Activated T-helper 1 cell treated with anti-CD3 and anti-CD28 coated beads, Interleukin-12 subunit alpha, Interleukin-12 subunit beta, Interleukin-2, Interleukin-4 antibody, amounts not matched to agents 30 ng/mL and 10 ng/mL and 1 ng/mL, durations not matched to agents 14 hours and 24 hours and 36 hours (primary cell): ENCODE results near the gene INPP5J. TPM values are rescaled to one million over a fixed set of nuclear protein-coding genes. Genes with fewer than 3 reads are reported as not detected.
A peak's percentile ranks its signal among the peaks of the same experiment; 100 is the strongest.
"Not testable (repeated sequence)": the region's sequence is repeated elsewhere in the genome, so short reads cannot be mapped to it uniquely, and the experiment has no call there.

Experiments
- DNase-seq: peaks from one replicate; pipeline ENCODE4 v3.0.0; 2021; ENCODE audit warnings: low spot score
- H3K27ac Mint-ChIP-seq: one replicate; pipeline ENCODE4 v1.8.0; 2021; ENCODE audit warnings: mild to moderate bottlenecking, mixed read lengths
- H3K27me3 Mint-ChIP-seq: one replicate; pipeline ENCODE4 v1.8.0; 2022; ENCODE audit warnings: mild to moderate bottlenecking, moderate library complexity, mixed read lengths; ENCODE audit not compliant: insufficient read depth
- H3K36me3 Mint-ChIP-seq: one replicate; pipeline ENCODE4 v1.8.0; 2021; ENCODE audit warnings: low read depth, mixed read lengths
- H3K4me1 Mint-ChIP-seq: one replicate; pipeline ENCODE4 v1.8.0; 2021; ENCODE audit warnings: low read depth, mixed read lengths
- H3K4me3 Mint-ChIP-seq: one replicate; pipeline ENCODE4 v1.8.0; 2021; ENCODE audit warnings: mild to moderate bottlenecking, moderate library complexity, mixed read lengths
- H3K9me3 Mint-ChIP-seq: one replicate; pipeline ENCODE4 v1.8.0; 2021; ENCODE audit warnings: mixed read lengths
- intact Hi-C: fragments of 100-400 bp; cut with micrococcal nuclease; formaldehyde crosslinking; loops from one replicate; pipeline ENCODE4 v1.15.1; 2024
- total RNA-seq: library from RNA; stranded (reverse); gene quantifications from 2 replicates; pipeline ENCODE4 v1.2.3, GENCODE V29; 2022

INPP5J gene
- total RNA-seq, 1 donor from 2014 or later: not detected

DNA sequence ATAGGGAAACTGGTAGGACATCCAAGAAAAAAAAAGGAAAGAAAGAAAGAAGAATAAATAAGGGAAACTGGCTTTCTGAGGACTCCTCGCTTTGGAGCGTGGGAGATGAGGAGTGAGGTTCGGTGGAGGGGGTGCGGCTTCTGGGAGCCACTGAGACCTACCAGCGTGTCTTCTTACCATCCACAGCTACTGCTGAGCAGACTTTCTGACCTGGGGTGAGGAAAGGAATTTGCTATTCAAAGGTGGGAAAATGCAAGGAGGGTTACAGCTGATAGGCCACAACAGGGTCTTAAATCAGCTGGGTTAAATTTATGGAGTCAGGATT, 14.9 kb upstream of the INPP5J start:
- H3K4me1 Mint-ChIP-seq: peaks cover 19% of the 10 kb centered on the region
- H3K36me3 Mint-ChIP-seq: no peaks in the 10 kb centered on the region
- peak overlapping the region; percentile 82 for H3K4me3 Mint-ChIP-seq
- peaks cover 6% of the 10 kb centered on the region for H3K27me3 Mint-ChIP-seq
- H3K27ac Mint-ChIP-seq: peak overlapping the region; percentile 33
- intact Hi-C loops: loop anchor here (1.0 to 5.0 kb wide), 10 partner anchors 24 to 644 kb away; partner anchors contain the start of genes DEPDC5, LIMK2, PIK3IP1 and PRR14L
- DNase-seq: no peak
- no peaks in the 10 kb centered on the region for H3K9me3 Mint-ChIP-seq

DNA sequence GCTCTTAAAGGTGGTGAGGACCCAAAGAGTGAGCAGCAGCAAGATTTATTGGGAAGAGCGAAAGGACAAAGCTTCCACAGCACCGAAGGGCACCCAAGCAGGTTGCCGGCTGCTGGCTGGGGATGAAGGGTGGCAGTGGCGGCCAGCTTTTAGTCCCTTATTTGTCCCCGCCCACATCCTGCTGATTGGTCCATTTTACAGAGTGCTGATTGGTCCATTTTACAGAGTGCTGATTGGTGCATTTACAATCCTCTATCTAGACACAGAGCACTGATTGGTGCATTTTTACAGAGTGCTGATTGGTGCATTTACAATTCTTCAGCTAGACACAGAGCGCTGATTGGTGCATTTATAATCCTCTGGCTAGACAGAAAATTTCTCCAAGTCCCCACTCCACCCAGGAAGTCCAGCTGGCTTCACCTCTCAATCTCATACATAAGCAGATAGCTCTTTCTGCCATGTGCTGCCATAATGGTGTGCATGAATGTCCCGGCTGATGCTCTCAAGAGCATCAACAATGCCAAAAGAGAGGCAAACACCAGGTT, 10.1 kb upstream of the INPP5J start:
- DNase-seq, H3K36me3 Mint-ChIP-seq, H3K27me3 Mint-ChIP-seq, H3K4me3 Mint-ChIP-seq, intact Hi-C loops, H3K9me3 Mint-ChIP-seq, H3K4me1 Mint-ChIP-seq, H3K27ac Mint-ChIP-seq: not testable (repeated sequence)

DNA sequence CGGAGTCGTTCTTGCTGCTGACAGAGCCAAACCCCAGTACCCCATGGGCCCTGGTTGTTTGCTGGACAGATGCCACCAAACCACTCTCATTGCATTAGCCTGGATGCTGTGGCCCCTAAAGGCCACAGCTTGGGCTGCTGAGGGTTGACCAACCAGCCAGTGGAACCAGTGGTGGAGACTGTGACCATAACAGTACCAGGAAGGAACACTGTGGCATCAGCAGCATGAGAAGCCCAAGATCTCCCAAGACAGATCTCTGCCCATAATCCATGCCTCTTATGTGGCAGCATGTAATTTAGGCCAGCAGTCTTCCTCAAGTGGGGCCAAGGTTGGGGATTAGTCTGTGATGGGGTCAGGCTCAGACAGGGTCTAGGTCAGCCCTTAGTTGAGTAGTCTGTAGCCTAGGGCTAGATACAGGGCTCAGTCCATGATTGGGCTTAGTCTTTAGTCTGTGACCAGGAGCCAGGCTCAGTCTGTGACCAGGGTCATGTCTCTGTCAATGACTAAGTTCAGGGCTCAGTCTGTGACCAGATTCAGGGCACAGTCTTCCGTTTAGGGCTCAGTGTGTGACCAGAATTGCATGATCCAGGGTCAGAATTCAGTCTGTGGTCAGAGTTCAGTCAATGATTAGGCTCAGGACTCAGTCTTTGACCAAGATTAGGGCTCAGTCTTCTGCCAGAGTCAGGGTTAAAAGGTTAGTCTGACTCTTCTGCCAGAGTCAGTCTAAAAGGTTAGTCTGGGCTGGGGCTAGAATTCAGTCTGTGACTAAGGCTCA, 4.5 kb upstream of the INPP5J start:
- H3K36me3 Mint-ChIP-seq: no peaks in the 10 kb centered on the region
- H3K27ac Mint-ChIP-seq: no peak overlapping the region
- no peaks in the 10 kb centered on the region for H3K9me3 Mint-ChIP-seq
- intact Hi-C loops: no loop called here
- H3K27me3 Mint-ChIP-seq: peaks cover 1% of the 10 kb centered on the region
- H3K4me1 Mint-ChIP-seq: no peaks in the 10 kb centered on the region
- no peak overlapping the region for H3K4me3 Mint-ChIP-seq
- no peak for DNase-seq

DNA sequence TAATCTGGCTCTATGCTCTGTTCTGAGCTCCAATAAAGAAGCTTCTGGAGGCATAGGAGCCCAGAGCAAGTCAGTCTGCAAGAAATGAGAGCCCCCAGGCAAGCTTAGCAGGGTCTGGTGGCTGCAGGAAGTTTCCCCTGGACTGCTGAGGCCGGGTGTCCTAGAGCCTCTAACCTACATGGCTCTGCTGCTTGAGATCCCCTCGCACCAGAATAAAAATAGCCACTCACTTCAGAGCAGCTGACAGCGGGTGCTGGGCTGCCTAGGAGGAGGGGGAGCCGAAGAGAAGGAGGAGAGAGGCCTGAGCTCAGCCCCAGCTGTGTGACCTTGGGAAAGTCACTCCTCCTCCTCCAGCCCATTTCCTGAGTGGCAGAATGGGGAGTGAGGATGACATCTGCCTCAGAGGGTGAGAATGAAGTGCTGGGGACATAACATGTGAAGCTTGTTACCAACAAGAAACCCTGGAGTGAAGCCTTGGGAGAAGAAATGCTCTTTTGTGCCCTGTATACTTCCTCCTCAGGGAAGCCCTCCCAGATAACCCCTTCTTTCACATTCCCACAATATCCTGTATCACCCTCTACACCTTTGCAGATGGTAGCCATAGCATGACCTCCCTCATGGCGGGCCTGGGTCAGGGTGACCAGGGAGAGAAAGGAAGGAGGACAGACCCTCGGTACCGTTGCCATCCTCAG, 3.6 kb upstream of the INPP5J start:
- Mint-ChIP-seq H3K27ac (no peak overlapping the region), H3K36me3 (no peaks in the 10 kb centered on the region), H3K27me3 (peaks cover 1% of the 10 kb centered on the region), H3K4me3 (no peak overlapping the region), H3K4me1 (no peaks in the 10 kb centered on the region), H3K9me3 (no peaks in the 10 kb centered on the region)
- no peak for DNase-seq
- intact Hi-C loops: no loop called here

DNA sequence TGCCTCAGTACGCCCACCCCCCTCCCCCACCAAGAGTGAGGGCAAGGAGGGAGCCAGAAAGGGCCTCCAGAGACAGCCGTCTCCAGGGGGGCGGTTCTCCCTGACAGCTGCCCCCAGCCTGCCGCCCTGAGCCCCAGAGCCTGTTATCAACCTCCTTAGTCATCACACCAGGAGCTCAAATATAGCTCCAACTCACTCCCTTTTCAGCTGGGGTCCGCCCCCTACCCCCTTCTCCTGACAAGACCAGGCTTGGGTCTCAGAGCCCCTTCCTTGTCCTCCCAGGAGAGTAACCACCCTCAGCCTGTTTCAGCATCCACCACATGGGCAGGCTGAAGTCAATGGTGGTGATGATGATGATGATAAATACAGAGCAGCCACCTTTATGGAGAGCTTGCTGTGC, 2.5 kb upstream of the INPP5J start:
- Mint-ChIP-seq H3K4me1 (no peaks in the 10 kb centered on the region), H3K36me3 (no peaks in the 10 kb centered on the region), H3K9me3 (no peaks in the 10 kb centered on the region), H3K4me3 (no peak overlapping the region), H3K27me3 (peaks cover 1% of the 10 kb centered on the region), H3K27ac (no peak overlapping the region)
- DNase-seq: no peak
- intact Hi-C loops: no loop called here

DNA sequence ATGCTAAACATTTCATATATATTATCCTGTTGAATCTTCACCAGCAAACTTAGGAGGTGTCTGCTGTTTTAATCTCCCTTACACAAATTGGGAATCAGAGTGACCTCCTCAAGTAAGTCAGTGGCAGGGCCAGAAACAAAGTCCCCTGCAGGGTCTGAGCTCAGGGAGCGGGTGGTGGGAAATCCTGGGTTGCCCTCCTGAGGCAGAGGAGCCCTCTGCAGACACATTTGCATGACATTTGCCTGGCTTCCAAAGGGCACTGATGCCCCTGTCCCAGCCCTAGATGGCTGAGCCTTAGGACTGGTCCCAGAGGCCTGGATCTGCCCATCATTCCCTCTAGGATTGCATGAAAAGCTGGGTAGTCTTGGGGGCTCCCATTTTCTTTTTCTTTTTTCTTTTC, 2.1 kb upstream of the INPP5J start:
- Mint-ChIP-seq H3K27me3 (peaks cover 1% of the 10 kb centered on the region), H3K27ac (no peak overlapping the region), H3K4me1 (no peaks in the 10 kb centered on the region), H3K4me3 (no peak overlapping the region), H3K36me3 (no peaks in the 10 kb centered on the region), H3K9me3 (no peaks in the 10 kb centered on the region)
- no peak for DNase-seq
- intact Hi-C loops: no loop called here

DNA sequence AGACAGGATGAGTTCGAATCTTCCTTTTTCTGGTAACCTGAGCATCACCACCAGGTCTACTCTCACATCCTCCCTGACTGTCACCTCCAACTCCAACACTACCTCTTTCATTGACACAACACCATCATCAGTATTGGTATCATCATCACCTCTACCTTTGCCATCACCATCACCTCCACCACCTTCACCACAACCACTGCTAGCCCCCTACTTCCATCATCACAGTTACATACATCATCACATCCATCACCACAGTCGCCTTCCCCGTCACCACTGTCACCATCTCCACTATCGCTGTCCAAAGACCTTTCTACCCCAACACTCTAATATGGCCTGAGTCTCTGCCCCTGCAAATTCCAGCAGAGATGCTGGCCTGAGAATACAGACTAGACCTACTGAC, 1.4 kb upstream of the INPP5J start:
- no peaks in the 10 kb centered on the region for H3K4me1 Mint-ChIP-seq
- intact Hi-C loops: no loop called here
- no peaks in the 10 kb centered on the region for H3K9me3 Mint-ChIP-seq
- H3K36me3 Mint-ChIP-seq: no peaks in the 10 kb centered on the region
- DNase-seq: no peak
- H3K4me3 Mint-ChIP-seq: no peak overlapping the region
- no peak overlapping the region for H3K27ac Mint-ChIP-seq
- peaks cover 1% of the 10 kb centered on the region for H3K27me3 Mint-ChIP-seq

DNA sequence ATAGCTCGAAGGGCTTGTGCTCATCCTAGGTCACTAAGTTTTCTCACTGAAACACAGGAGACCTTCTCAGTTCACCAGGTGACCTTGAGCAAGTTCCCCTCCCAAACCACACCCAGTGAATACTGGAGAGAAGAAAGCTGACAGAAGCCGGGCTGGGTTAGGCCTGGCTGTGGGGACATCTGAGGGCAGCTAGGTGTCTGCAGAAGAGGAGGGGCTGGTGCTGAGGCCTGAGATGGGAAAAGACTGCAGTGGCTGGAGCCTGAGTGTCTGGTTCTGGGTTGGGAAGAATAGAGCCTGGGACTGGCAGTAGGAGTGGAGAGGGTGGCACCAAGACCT, 602 bp upstream of the INPP5J start:
- H3K4me3 Mint-ChIP-seq: no peak overlapping the region
- DNase-seq: no peak
- H3K27ac Mint-ChIP-seq: peak overlapping the region; percentile 19
- H3K36me3 Mint-ChIP-seq: no peaks in the 10 kb centered on the region
- no peaks in the 10 kb centered on the region for H3K9me3 Mint-ChIP-seq
- H3K27me3 Mint-ChIP-seq: peaks cover 1% of the 10 kb centered on the region
- intact Hi-C loops: no loop called here
- no peaks in the 10 kb centered on the region for H3K4me1 Mint-ChIP-seq

DNA sequence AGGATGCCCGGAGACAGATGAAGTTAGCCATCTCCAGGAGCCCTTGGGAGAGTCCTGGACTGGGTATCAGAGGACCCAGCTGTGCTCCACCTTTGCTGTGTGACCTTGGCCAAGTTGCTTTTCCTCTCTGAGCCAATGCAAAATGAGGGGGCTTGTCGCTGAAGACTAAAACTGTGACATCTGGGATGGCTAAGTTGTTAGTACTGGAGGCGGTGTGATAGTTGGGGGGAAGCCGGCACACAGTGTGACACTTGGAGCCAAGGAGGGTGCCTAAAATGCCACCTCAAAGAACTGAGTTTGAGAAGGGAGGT, 481 bp downstream of the INPP5J start:
- H3K36me3 Mint-ChIP-seq: no peaks in the 10 kb centered on the region
- intact Hi-C loops: no loop called here
- H3K4me3 Mint-ChIP-seq: no peak overlapping the region
- no peaks in the 10 kb centered on the region for H3K9me3 Mint-ChIP-seq
- no peaks in the 10 kb centered on the region for H3K4me1 Mint-ChIP-seq
- DNase-seq: no peak
- H3K27ac Mint-ChIP-seq: no peak overlapping the region
- H3K27me3 Mint-ChIP-seq: peaks cover 1% of the 10 kb centered on the region

DNA sequence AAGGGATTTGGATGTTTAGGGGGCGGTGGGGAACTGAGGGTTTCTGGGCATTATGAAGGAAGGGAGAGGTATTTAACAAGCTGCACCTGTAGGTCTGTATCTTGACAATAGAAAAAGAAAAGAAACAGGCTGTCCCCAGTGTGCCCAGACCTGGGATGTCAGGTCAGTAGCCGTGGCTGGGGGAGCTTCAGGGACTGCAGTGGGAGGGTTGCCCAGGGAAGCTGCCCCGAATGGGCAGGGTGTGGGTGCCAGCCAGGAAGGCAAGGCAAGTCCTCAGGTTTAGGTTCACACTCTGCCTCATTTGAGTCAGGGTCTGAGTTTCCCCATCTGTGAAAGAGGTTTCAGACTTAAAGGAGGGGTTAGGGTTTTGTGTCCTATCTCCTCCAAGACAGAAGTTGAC, 1.5 kb downstream of the INPP5J start:
- H3K27ac Mint-ChIP-seq: no peak overlapping the region
- H3K27me3 Mint-ChIP-seq: peaks cover 3% of the 10 kb centered on the region
- no peak overlapping the region for H3K4me3 Mint-ChIP-seq
- no peaks in the 10 kb centered on the region for H3K4me1 Mint-ChIP-seq
- no peaks in the 10 kb centered on the region for H3K36me3 Mint-ChIP-seq
- H3K9me3 Mint-ChIP-seq: no peaks in the 10 kb centered on the region
- intact Hi-C loops: no loop called here
- DNase-seq: no peak

DNA sequence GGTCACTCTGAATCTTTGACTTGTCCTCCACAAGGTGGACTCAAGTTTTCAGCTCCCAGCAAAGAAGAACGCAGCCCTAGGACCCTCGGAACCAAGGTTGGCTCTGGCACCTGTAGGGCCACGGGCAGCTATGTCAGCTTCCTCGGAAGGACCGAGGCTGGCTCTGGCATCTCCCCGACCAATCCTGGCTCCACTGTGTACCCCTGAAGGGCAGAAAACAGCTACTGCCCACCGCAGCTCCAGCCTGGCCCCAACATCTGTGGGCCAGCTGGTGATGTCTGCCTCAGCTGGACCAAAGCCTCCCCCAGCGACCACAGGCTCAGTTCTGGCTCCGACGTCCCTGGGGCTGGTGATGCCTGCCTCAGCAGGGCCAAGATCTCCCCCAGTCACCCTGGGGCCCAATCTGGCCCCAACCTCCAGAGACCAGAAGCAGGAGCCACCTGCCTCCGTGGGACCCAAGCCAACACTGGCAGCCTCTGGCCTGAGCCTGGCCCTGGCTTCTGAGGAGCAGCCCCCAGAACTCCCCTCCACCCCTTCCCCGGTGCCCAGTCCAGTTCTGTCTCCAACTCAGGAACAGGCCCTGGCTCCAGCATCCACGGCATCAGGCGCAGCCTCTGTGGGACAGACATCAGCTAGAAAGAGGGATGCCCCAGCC, 2.2 kb downstream of the INPP5J start:
- no peaks in the 10 kb centered on the region for H3K36me3 Mint-ChIP-seq
- H3K4me3 Mint-ChIP-seq: no peak overlapping the region
- no peak for DNase-seq
- H3K9me3 Mint-ChIP-seq: no peaks in the 10 kb centered on the region
- no peaks in the 10 kb centered on the region for H3K4me1 Mint-ChIP-seq
- intact Hi-C loops: no loop called here
- no peak overlapping the region for H3K27ac Mint-ChIP-seq
- peaks cover 3% of the 10 kb centered on the region for H3K27me3 Mint-ChIP-seq

DNA sequence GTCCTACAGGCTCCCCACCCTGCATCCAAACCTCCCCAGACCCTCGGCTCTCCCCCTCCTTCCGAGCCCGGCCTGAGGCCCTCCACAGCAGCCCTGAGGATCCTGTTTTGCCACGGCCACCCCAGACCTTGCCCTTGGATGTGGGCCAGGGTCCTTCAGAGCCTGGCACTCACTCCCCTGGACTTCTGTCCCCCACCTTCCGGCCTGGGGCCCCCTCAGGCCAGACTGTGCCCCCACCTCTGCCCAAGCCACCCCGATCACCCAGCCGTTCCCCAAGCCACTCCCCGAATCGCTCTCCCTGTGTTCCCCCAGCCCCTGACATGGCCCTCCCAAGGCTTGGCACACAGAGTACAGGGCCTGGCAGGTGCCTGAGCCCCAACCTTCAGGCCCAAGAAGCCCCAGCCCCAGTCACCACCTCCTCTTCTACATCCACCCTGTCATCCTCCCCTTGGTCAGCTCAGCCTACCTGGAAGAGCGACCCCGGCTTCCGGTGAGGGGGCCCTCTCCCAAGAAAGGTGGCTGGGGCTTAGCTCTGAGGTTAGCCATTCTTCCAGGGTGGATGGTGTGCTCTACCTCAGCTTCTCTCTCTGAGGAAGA, 2.9 kb downstream of the INPP5J start:
- Mint-ChIP-seq H3K4me3 (no peak overlapping the region), H3K27me3 (peaks cover 3% of the 10 kb centered on the region), H3K9me3 (no peaks in the 10 kb centered on the region), H3K4me1 (no peaks in the 10 kb centered on the region), H3K27ac (no peak overlapping the region), H3K36me3 (no peaks in the 10 kb centered on the region)
- intact Hi-C loops: no loop called here
- no peak for DNase-seq
